H9 (cell line): Measurements from ENCODE around the gene ATXN3L. TPM values are rescaled to one million over a fixed set of nuclear protein-coding genes. Genes with fewer than 3 reads are reported as not detected.

Source experiments
- DNase-seq: peaks from one replicate; pipeline ENCODE4 v3.0.0-alpha.2; 2017
- H2AFZ ChIP-seq: one replicate; pipeline ENCODE4 v1.6.1; 2013; ENCODE audit warnings: mild to moderate bottlenecking, low read length, control low read depth, moderate library complexity
- H2AK5ac ChIP-seq: 2 replicates; pipeline ENCODE4 v1.6.1; 2013; ENCODE audit warnings: low read length, control low read depth, mixed read lengths; ENCODE audit not compliant: insufficient read length
- H2BK120ac ChIP-seq: one replicate; pipeline ENCODE4 v1.6.1; 2013; ENCODE audit warnings: low read depth, mild to moderate bottlenecking, low read length, control low read depth, inconsistent platforms; ENCODE audit not compliant: poor library complexity, severe bottlenecking
- H2BK12ac ChIP-seq: 2 replicates; pipeline ENCODE4 v1.6.1; 2013; ENCODE audit warnings: low read length, control low read depth, mixed read lengths, low read depth; ENCODE audit not compliant: insufficient read length
- H2BK15ac ChIP-seq: 2 replicates; pipeline ENCODE4 v1.6.1; 2013; ENCODE audit warnings: low read depth, low read length, control low read depth
- H2BK20ac ChIP-seq: one replicate; pipeline ENCODE4 v1.6.1; 2013; ENCODE audit warnings: low read depth, mild to moderate bottlenecking, low read length, control low read depth, inconsistent platforms; ENCODE audit not compliant: poor library complexity, severe bottlenecking
- H2BK5ac ChIP-seq: 2 replicates; pipeline ENCODE4 v1.6.1; 2013; ENCODE audit warnings: low read length, control low read depth, mixed read lengths; ENCODE audit not compliant: insufficient read length
- H3K14ac ChIP-seq: 2 replicates; pipeline ENCODE4 v1.6.1; 2013; ENCODE audit warnings: low read length, control low read depth; ENCODE audit not compliant: insufficient read depth
- H3K18ac ChIP-seq: 2 replicates; pipeline ENCODE4 v1.6.1; 2013; ENCODE audit warnings: low read depth, mild to moderate bottlenecking, mixed read lengths, low read length, control low read depth; ENCODE audit not compliant: insufficient read length
- H3K23ac ChIP-seq: 2 replicates; pipeline ENCODE4 v1.6.1; 2013; ENCODE audit warnings: low read length, control low read depth, mixed read lengths, low read depth; ENCODE audit not compliant: insufficient read length
- H3K23me2 ChIP-seq: 2 replicates; pipeline ENCODE4 v1.6.1; 2013; ENCODE audit warnings: low read depth, mild to moderate bottlenecking, mixed read lengths, low read length, control low read depth; ENCODE audit not compliant: insufficient read length, poor library complexity, severe bottlenecking
- H3K27ac ChIP-seq: 2 replicates; pipeline ENCODE4 v1.5.1; 2013; ENCODE audit warnings: low read length, control low read depth, mixed read lengths, low read depth; ENCODE audit not compliant: insufficient read length
- H3K27me3 ChIP-seq: 2 replicates; pipeline ENCODE4 v1.6.1; 2013; ENCODE audit warnings: low read length, control low read depth, inconsistent platforms; ENCODE audit not compliant: insufficient read depth
- H3K4ac ChIP-seq: 2 replicates; pipeline ENCODE4 v1.6.1; 2013; ENCODE audit warnings: low read depth, mild to moderate bottlenecking, control low read depth, inconsistent platforms, low read length, moderate library complexity
- H3K4me1 ChIP-seq: 2 replicates; pipeline ENCODE4 v1.6.1; 2013; ENCODE audit warnings: low read length, control low read depth, inconsistent platforms; ENCODE audit not compliant: insufficient read depth
- H3K4me2 ChIP-seq: 2 replicates; pipeline ENCODE4 v1.6.1; 2013; ENCODE audit warnings: low read length, control low read depth, mixed read lengths; ENCODE audit not compliant: insufficient read length, insufficient read depth
- H3K56ac ChIP-seq: 2 replicates; pipeline ENCODE4 v1.6.1; 2013; ENCODE audit warnings: low read depth, mild to moderate bottlenecking, mixed read lengths, low read length, control low read depth; ENCODE audit not compliant: insufficient read length
- H3K79me1 ChIP-seq: 2 replicates; pipeline ENCODE4 v1.6.1; 2013; ENCODE audit warnings: low read depth, mild to moderate bottlenecking, moderate library complexity, low read length, control low read depth, inconsistent platforms; ENCODE audit not compliant: insufficient read depth, poor library complexity, severe bottlenecking
- H3K79me2 ChIP-seq: 2 replicates; pipeline ENCODE4 v1.6.1; 2013; ENCODE audit warnings: low read length, control low read depth, inconsistent platforms; ENCODE audit not compliant: insufficient read depth
- H3K9ac ChIP-seq: 2 replicates; pipeline ENCODE4 v1.6.1; 2013; ENCODE audit warnings: low read length, control low read depth, mixed read lengths; ENCODE audit not compliant: insufficient read length; ENCODE audit errors: extremely low read depth
- H3K9me3 ChIP-seq: one replicate; pipeline ENCODE4 v1.6.1; 2013; ENCODE audit warnings: low read depth, low read length, inconsistent platforms; ENCODE audit not compliant: control insufficient read depth
- H3T11ph ChIP-seq: one replicate; pipeline ENCODE4 v1.6.1; 2013; ENCODE audit warnings: mild to moderate bottlenecking, low read length, control low read depth, inconsistent platforms
- H4K20me1 ChIP-seq: one replicate; pipeline ENCODE4 v1.6.1; 2013; ENCODE audit not compliant: control insufficient read depth, insufficient read length, insufficient read depth
- H4K5ac ChIP-seq: 2 replicates; pipeline ENCODE4 v1.6.1; 2013; ENCODE audit warnings: low read depth, mild to moderate bottlenecking, mixed read lengths, low read length, control low read depth; ENCODE audit not compliant: insufficient read length
- H4K8ac ChIP-seq: replicated peaks from 2 replicates; pipeline ENCODE4 v1.6.1; 2013; ENCODE audit warnings: low read length, control low read depth, mixed read lengths, low read depth; ENCODE audit not compliant: insufficient read length
- H4K91ac ChIP-seq: 2 replicates; pipeline ENCODE4 v1.6.1; 2013; ENCODE audit warnings: low read depth, mild to moderate bottlenecking, moderate library complexity, mixed read lengths, low read length, control low read depth; ENCODE audit not compliant: insufficient read length
- H3K27ac Mint-ChIP-seq, 3 experiments: 2 replicates in 2 of 3; 3 replicates in 1 of 3; pipeline ENCODE4 v1.8.0; 2020 to 2021; ENCODE audit warnings: mixed read lengths in 3 of 3, mild to moderate bottlenecking in 1 of 3, moderate library complexity in 1 of 3
- H3K27me3 Mint-ChIP-seq: 2 replicates; pipeline ENCODE4 v1.8.0; 2021; ENCODE audit warnings: low read depth, mild to moderate bottlenecking, moderate library complexity, mixed read lengths
- H3K36me3 Mint-ChIP-seq, 3 experiments: 2 replicates in 2 of 3; 3 replicates in 1 of 3; pipeline ENCODE4 v1.8.0; 2020 to 2021; ENCODE audit warnings: low read depth in 3 of 3, mixed read lengths in 3 of 3; ENCODE audit not compliant: insufficient read depth in 1 of 3
- H3K4me1 Mint-ChIP-seq, 2 experiments: 2 replicates each; pipeline ENCODE4 v1.8.0; 2020; ENCODE audit warnings: mixed read lengths in 2 of 2
- H3K4me3 Mint-ChIP-seq, 2 experiments: 2 replicates in 1 of 2; 3 replicates in 1 of 2; pipeline ENCODE4 v1.8.0; 2020 to 2021; ENCODE audit warnings: mild to moderate bottlenecking in 2 of 2, mixed read lengths in 2 of 2, moderate library complexity in 1 of 2
- H3K9me3 Mint-ChIP-seq, 2 experiments: 2 replicates in 1 of 2; 3 replicates in 1 of 2; pipeline ENCODE4 v1.8.0; 2020; ENCODE audit warnings: mild to moderate bottlenecking in 2 of 2, mixed read lengths in 2 of 2, moderate library complexity in 1 of 2
- CTCF ChIP-seq: fragments of 200-600 bp; sonication (generic); conservative IDR thresholded peaks from 3 replicates; pipeline ENCODE4 v1.8.0; 2021; ENCODE audit warnings: antibody characterized with exemption, mild to moderate bottlenecking
- WGBS: extraction: QIAGEN DNeasy Blood & Tissue Kit; methylation state at CpG from one replicate; pipeline ENCODE4 v1.1.7; 2013; ENCODE audit warnings: missing lambda C conversion rate, low lambda C conversion rate, mixed read lengths; ENCODE audit not compliant: insufficient read length; ENCODE audit errors: extremely low coverage; 5-methylcytosine and 5-hydroxymethylcytosine counted together
- total RNA-seq: library from RNA; stranded (reverse); gene quantifications from 2 replicates; pipeline ENCODE4 v1.2.1, GENCODE V29; 2021

ATXN3L gene
- total RNA-seq, 1 experiment from 2014 or later, result not detected

- WGBS, result no CpG with 5 or more reads among the region's 1 CpG
- Histone ChIP-seq H3K27ac (no peak overlapping the region), H3K18ac (no peak overlapping the region), H3K79me1 (no peaks in the 10 kb centered on the region), H3K4me2 (no peak overlapping the region), H3K23ac (no peak overlapping the region), H3K27me3 (no peaks in the 10 kb centered on the region), H3K23me2 (no peaks in the 10 kb centered on the region), H2AK5ac (no peak overlapping the region), H4K5ac (no peak overlapping the region), H2BK5ac (no peak overlapping the region), H2AFZ (no peak overlapping the region), H3K56ac (no peak overlapping the region), H2BK15ac (no peak overlapping the region), H2BK12ac (no peak overlapping the region), H3K79me2 (no peaks in the 10 kb centered on the region), H4K8ac (no peak overlapping the region), H3K4ac (no peak overlapping the region), H3K14ac (no peak overlapping the region), H2BK120ac (no peak overlapping the region), H4K20me1 (no peaks in the 10 kb centered on the region), H3K9me3 (peaks cover 41% of the 10 kb centered on the region), H3K4me1 (peaks cover 2% of the 10 kb centered on the region; the same call in 1 of the 2 replicates), H3K9ac (no peak overlapping the region), H4K91ac (no peak overlapping the region), H3T11ph (no peak overlapping the region), H2BK20ac (peak overlapping the region; percentile 45)
- TF ChIP-seq CTCF, result no peak
- Mint-ChIP-seq H3K27ac (peak overlapping the region in 1 of 3 experiments; percentile 44; a peak in 3 of 7 replicates), H3K9me3 (peaks cover 82 to 84% of the 10 kb centered on the region in 2 experiments), H3K36me3 (peaks cover 20 to 44% (median 21%) of the 10 kb centered on the region in 3 experiments), H3K4me3 (no peak overlapping the region; a peak in 1 of 5 replicates), H3K4me1 (peaks cover 37 to 42% of the 10 kb centered on the region in 2 experiments), H3K27me3 (no peaks in the 10 kb centered on the region; the same call in 1 of the 2 replicates)
- DNase-seq, result peak; percentile 41
Observed at GRCh38 chrX:13284570-13284969, 35.3 kb downstream of the ATXN3L start.
